Measurements from ENCODE around the gene NPDC1.

The NPDC1 gene

DNA sequence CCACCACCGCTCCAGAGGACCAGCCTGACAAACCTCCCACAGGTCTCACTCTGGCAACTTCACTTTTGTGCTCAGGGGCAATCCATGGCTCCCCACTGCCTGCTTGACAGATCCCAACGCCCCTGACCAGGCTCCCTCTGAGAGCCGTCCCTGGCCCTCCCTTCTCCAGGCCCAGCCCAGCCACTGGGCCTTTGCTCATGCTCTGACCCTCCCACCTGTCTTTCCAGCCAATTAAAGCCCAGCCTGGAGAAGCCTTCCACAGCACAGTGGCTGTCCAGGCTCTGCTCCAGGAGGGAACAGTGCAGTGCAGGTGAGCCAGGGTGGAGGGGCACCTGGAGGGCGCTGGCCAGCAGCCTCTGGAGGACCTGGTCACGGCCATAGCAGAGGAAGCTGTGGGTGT lies 4.6 kb upstream of the NPDC1 start:
- peak in 1 of 2 experiments; percentile 64 for DNase-seq (ENCODE audit: low read depth in 1 of 2, low spot score in 1 of 2)
- in situ Hi-C loops (cut with HindIII; ENCODE audit: low pct_unique_long_range_greater_than_20kb, low sequenced_read_pairs) = no loop called here
- no peak for TF ChIP-seq JUND (IDR thresholded peaks at IDR 0.05; ENCODE audit: low read depth)

DNA sequence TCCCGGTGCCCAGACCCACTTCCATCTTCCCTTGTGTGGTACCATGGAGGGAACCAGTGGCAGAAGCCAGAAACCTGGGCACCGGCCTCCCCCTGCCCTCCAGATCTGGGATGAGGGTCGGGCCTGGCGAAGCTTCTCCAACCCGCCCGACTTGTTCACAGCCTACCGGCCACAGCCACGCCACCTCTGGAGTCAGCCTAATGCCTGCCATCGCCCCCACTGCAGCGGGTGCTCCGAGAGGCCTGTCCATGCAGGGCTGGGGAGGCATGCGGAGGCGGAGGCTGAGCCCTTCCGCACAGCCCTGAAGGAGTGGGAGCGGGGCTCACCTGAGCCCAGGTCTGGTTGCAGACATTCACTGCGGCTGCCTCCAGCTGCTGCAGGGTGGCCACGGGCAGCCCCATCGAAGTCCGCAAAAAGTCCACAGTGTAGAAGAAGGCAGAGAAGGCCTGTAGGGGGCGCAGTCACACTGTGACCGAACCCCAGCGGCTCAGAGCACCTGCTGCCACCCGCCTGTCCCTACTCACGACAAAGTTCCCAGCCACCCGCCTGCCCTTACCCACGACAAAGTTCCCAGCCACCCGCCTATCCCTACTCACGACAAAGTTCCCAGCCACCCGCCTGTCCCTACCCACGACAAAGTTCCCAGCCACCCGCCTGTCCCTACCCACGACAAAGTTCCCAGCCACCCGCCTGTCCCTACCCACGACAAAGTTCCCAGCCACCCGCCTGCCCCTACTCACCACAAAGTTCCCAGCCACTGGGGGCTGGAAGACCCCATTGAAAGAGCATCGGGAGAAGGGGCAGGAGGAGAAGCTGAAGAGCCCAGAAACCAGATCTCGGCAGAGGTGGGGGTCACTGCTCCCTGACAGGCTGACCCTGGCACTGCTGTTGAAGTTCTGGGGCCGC lies 3.8 kb upstream of the NPDC1 start:
- no peak for TF ChIP-seq JUND (IDR thresholded peaks at IDR 0.05; ENCODE audit: low read depth)
- peak in 1 of 2 experiments; percentile 81 for DNase-seq (ENCODE audit: low read depth in 1 of 2, low spot score in 1 of 2)
- in situ Hi-C loops (cut with HindIII; ENCODE audit: low pct_unique_long_range_greater_than_20kb, low sequenced_read_pairs) = no loop called here

DNA sequence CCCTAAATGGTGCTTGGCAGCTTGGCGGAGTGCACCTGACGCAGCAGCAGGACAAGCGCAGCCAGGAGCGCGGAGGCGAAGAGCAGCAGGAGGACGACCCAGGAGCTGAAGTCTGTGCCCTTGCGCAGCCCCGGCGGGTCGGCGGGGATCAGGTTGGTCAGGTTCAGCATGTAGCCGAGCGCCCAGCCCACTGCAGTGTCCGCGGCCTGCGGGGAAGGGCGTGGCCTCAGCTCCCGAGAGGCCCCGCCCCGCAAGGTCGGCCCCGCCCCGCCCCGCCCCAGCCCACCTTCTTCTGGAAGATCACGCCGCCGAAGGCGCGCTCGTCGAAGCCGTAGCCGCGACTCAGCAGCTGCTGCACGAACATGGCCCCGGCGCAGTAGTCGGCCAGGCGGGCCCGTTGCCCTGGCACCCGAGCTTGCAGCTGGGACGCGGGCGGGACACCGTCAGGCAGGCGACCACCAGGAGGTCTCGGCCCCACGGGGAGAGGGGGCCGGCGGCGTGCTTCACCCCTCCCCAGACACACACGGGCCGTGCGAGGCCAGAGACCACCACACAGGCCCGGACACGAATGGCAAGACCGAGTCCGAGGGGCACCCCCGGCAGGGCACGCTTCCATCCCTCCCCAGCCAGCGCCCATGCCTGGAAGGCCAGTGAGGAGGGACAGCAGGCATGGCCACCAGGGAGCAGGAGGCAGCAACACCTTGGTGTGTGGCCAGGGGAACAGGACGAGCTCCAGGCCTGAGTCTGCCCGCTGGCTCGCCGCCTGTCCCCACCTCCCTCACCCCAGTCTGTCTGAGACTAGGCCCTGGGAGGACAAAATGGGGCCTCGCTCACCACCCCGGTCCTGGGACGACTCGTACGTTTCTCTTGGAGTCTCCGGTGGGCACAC lies 2.9 kb upstream of the NPDC1 start:
- no peak for TF ChIP-seq JUND (IDR thresholded peaks at IDR 0.05; ENCODE audit: low read depth)
- peak; percentile 88 to 95 for DNase-seq (ENCODE audit: low read depth in 1 of 2, low spot score in 1 of 2)
- in situ Hi-C loops (cut with HindIII; ENCODE audit: low pct_unique_long_range_greater_than_20kb, low sequenced_read_pairs) = no loop called here

DNA sequence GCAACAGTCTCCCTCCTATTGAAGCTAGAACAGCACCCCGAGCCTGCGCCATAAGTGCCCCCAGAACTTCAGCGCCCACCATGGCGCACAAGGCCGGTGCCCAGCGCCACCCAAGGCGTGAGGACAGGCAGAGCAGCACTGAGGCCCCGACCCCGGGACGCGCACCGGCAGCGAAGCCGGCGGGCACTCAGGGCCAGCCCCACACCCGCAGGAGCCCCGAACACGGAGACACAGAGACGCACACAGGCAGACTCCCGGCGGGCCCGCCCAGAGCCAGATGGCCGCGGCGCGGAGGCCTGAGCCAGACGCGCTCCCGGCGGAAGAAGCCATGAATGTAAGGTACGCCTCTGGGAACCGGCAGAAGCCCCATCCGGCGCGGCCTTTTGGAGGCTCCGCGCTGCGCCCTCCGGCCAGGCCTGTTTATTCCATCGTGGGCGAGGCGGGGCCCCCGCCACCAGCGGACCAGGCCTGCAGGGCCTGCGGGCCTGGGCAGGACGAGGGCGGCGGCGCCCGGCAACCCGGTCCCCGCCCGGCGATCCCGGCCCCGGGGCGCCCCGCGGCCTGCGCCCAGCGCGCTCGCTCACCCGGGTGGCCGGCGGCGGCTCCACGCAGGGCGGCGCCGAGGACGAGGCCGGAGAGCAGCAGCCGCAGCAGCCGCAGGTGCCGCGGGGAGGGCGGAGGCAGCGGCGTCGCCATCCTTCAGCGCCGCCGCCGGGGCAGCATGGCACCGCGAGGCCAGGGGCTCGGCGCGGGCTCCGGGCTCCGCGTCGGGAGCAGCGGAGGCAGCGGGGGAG lies 486 bp downstream of the NPDC1 start:
- peak in 1 of 2 experiments; percentile 42 for DNase-seq (ENCODE audit: low read depth in 1 of 2, low spot score in 1 of 2)
- TF ChIP-seq JUND (IDR thresholded peaks at IDR 0.05; ENCODE audit: low read depth) = no peak
- in situ Hi-C loops (cut with HindIII; ENCODE audit: low pct_unique_long_range_greater_than_20kb, low sequenced_read_pairs) = no loop called here

- no peak for TF ChIP-seq JUND (IDR thresholded peaks at IDR 0.05; ENCODE audit: low read depth)
- in situ Hi-C loops (cut with HindIII; ENCODE audit: low pct_unique_long_range_greater_than_20kb, low sequenced_read_pairs) = no loop called here
- peak; percentile 77 to 91 for DNase-seq (ENCODE audit: low read depth in 1 of 2, low spot score in 1 of 2)
Observed at GRCh38 chr9:137044502-137045177, 1.3 kb downstream of the NPDC1 start.

GRCh38 chr9:137044037-137044436 lies 1.9 kb downstream of the NPDC1 start:
- no peak for TF ChIP-seq JUND (IDR thresholded peaks at IDR 0.05; ENCODE audit: low read depth)
- no peak for DNase-seq (ENCODE audit: low read depth in 1 of 2, low spot score in 1 of 2)
- in situ Hi-C loops (cut with HindIII; ENCODE audit: low pct_unique_long_range_greater_than_20kb, low sequenced_read_pairs) = no loop called here

- in situ Hi-C loops (cut with HindIII; ENCODE audit: low pct_unique_long_range_greater_than_20kb, low sequenced_read_pairs) = no loop called here
- no peak for TF ChIP-seq JUND (IDR thresholded peaks at IDR 0.05; ENCODE audit: low read depth)
- DNase-seq (ENCODE audit: low read depth in 1 of 2, low spot score in 1 of 2) = no peak
Observed at GRCh38 chr9:137042751-137043727, 2.9 kb downstream of the NPDC1 start.

GRCh38 chr9:137041124-137041523 lies 4.9 kb downstream of the NPDC1 start:
- in situ Hi-C loops (cut with HindIII; ENCODE audit: low pct_unique_long_range_greater_than_20kb, low sequenced_read_pairs) = no loop called here
- no peak for TF ChIP-seq JUND (IDR thresholded peaks at IDR 0.05; ENCODE audit: low read depth)
- no peak for DNase-seq (ENCODE audit: low read depth in 1 of 2, low spot score in 1 of 2)

GRCh38 chr9:137040568-137040967 lies 5.4 kb downstream of the NPDC1 start:
- in situ Hi-C loops (cut with HindIII; ENCODE audit: low pct_unique_long_range_greater_than_20kb, low sequenced_read_pairs) = no loop called here
- TF ChIP-seq JUND (IDR thresholded peaks at IDR 0.05; ENCODE audit: low read depth) = no peak
- DNase-seq (ENCODE audit: low read depth in 1 of 2, low spot score in 1 of 2) = no peak

DNA sequence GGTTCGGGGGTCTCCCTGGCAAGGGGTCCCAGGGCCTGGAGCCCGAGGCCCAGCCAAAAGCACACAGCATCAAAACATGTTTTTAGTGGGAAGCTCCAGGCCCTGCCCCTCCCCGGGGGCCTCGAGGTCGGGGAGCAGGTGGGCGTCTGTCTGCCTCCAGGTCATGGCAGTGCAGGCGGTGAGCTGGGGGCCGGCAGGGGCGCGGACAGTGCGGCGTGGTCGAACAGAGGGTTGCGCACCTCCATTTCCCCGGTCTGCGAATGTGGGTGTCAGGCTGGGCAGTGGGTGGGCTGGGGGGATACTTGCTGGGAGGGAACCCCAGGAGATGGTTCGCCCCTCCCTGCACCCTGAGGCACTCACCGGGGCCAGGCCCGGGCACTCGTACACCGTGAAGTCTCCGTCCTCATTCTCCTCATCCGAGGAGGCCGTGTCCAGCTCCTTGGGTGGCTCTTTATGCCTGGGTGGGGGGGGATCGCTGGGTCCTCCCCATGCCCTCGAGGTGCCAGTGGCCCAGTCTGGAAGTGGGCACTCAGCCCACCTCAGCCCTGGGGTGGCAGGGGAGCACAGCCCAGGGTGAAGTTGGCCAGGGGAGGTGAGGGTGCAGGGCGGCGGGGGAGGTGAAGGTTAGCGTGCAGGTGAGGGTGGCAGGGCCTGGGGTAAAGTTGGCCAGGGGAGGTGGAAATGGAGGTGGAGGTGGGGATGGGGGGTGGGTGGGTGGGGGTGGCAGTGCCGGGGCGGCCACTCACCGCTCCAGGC lies 6.2 kb downstream of the NPDC1 start:
- no peak for TF ChIP-seq JUND (IDR thresholded peaks at IDR 0.05; ENCODE audit: low read depth)
- in situ Hi-C loops (cut with HindIII; ENCODE audit: low pct_unique_long_range_greater_than_20kb, low sequenced_read_pairs) = no loop called here
- no peak for DNase-seq (ENCODE audit: low read depth in 1 of 2, low spot score in 1 of 2)
